ENCODE data around the gene AGAP1.

DNA sequence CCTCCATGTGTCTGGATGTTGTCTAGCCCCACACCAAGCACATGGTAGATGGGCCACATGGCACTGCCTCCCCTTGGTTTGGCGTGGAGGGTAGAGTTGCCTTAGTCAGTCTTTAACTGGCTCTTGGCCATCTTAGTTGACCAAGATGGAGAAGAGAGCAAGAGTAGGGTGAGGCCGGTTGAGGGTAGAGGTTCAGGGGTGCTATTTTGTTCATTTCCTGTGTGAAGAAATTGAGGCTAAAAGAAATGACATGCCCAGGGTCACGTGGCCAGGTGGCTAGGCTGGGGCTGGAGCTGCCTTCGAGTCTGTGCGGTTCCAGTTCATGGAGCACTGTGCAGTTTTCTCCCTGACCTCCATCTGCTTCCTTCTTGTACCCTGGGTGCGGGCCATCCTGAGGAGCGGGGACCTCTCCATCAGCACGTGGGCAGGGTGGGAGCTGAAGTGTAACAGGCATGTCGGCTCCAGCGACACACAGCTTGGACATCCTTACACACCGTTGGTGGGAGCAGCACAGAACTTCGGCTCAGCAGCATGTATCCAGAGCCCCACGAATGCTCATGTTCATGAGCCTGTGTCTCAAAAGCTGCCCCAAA lies 461.1 kb downstream of the AGAP1 start:
- no peak for TF ChIP-seq POLR2A (IDR thresholded peaks at IDR 0.05)
- TF ChIP-seq, protein P1, sequence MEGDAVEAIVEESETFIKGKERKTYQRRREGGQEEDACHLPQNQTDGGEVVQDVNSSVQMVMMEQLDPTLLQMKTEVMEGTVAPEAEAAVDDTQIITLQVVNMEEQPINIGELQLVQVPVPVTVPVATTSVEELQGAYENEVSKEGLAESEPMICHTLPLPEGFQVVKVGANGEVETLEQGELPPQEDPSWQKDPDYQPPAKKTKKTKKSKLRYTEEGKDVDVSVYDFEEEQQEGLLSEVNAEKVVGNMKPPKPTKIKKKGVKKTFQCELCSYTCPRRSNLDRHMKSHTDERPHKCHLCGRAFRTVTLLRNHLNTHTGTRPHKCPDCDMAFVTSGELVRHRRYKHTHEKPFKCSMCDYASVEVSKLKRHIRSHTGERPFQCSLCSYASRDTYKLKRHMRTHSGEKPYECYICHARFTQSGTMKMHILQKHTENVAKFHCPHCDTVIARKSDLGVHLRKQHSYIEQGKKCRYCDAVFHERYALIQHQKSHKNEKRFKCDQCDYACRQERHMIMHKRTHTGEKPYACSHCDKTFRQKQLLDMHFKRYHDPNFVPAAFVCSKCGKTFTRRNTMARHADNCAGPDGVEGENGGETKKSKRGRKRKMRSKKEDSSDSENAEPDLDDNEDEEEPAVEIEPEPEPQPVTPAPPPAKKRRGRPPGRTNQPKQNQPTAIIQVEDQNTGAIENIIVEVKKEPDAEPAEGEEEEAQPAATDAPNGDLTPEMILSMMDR (IDR thresholded peaks at IDR 0.05) = no peak
